ENCODE results near the gene PTPN4.

- TF ChIP-seq CTCF (IDR thresholded peaks at IDR 0.05) (no peak), POLR2A (IDR thresholded peaks at IDR 0.05) (no peak), EP300 (IDR thresholded peaks at IDR 0.05) (no peak), POLR2AphosphoS5 (IDR thresholded peaks at IDR 0.05) (no peak)
Measured at GRCh38 chr2:119748135-119748534, 11.6 kb upstream of the PTPN4 start.
